ENCODE measurements around the gene FYN. TPM values are rescaled to one million over a fixed set of nuclear protein-coding genes. Genes with fewer than 3 reads are reported as not detected.

FYN gene
- total RNA-seq, 1 donor: 91.9 TPM

GRCh38 chr6:111781041-111781708 lies 92.1 kb downstream of the FYN start:
- TF ChIP-seq CTCF (IDR thresholded peaks at IDR 0.05; ENCODE audit: insufficient read depth, low read length): no peak
- peak; percentile 97 for DNase-seq (ENCODE audit: low read depth)
- no peak overlapping the region for H3K4me3 ChIP-seq (ENCODE audit: low read depth, low read length)

- DNase-seq (ENCODE audit: low read depth): no peak
- no peak for TF ChIP-seq CTCF (IDR thresholded peaks at IDR 0.05; ENCODE audit: insufficient read depth, low read length)
- H3K4me3 ChIP-seq (ENCODE audit: low read depth, low read length): no peak overlapping the region
Observed at GRCh38 chr6:111780393-111780792, 92.9 kb downstream of the FYN start.

- no peak overlapping the region for H3K4me3 ChIP-seq (ENCODE audit: low read depth, low read length)
- no peak for DNase-seq (ENCODE audit: low read depth)
- TF ChIP-seq CTCF (IDR thresholded peaks at IDR 0.05; ENCODE audit: insufficient read depth, low read length): no peak
Observed at GRCh38 chr6:111779660-111780059, 93.6 kb downstream of the FYN start.

GRCh38 chr6:111779031-111779430 lies 94.2 kb downstream of the FYN start:
- TF ChIP-seq CTCF (IDR thresholded peaks at IDR 0.05; ENCODE audit: insufficient read depth, low read length): no peak
- DNase-seq (ENCODE audit: low read depth): no peak
- no peak overlapping the region for H3K4me3 ChIP-seq (ENCODE audit: low read depth, low read length)

- no peak for TF ChIP-seq CTCF (IDR thresholded peaks at IDR 0.05; ENCODE audit: insufficient read depth, low read length)
- DNase-seq (ENCODE audit: low read depth): no peak
- H3K4me3 ChIP-seq (ENCODE audit: low read depth, low read length): no peak overlapping the region
Observed at GRCh38 chr6:111777357-111777756, 95.9 kb downstream of the FYN start.

GRCh38 chr6:111776236-111777221 lies 96.7 kb downstream of the FYN start:
- TF ChIP-seq CTCF (IDR thresholded peaks at IDR 0.05; ENCODE audit: insufficient read depth, low read length): no peak
- peak; percentile 87 for DNase-seq (ENCODE audit: low read depth)
- no peak overlapping the region for H3K4me3 ChIP-seq (ENCODE audit: low read depth, low read length)

Measured in fibroblast of the aortic adventitia (primary cell).